Neural cell (in vitro differentiated cells): ENCODE data around the gene ICE1. TPM values are rescaled to one million over a fixed set of nuclear protein-coding genes. Genes with fewer than 3 reads are reported as not detected.

Source experiments
- H2AFZ ChIP-seq: fragments of 200-600, 300-800 bp; sonication (generic), shearing (Covaris generic); 2 replicates; pipeline ENCODE4 v1.6.0; 2014; ENCODE audit warnings: low read depth, mild to moderate bottlenecking, antibody characterized with exemption, low read length, moderate library complexity
- H3F3A ChIP-seq: fragments of 200-600 bp; shearing (Covaris generic); 2 replicates; pipeline ENCODE4 v1.6.1; 2016; ENCODE audit warnings: mild to moderate bottlenecking, moderate library complexity, mixed read lengths, antibody characterized with exemption, low read length; ENCODE audit not compliant: insufficient read depth, poor library complexity, severe bottlenecking
- H3K27ac ChIP-seq: fragments of 200-600, 300-800 bp; sonication (generic), shearing (Covaris generic); 2 replicates; pipeline ENCODE4 v1.5.1; 2014; ENCODE audit warnings: mild to moderate bottlenecking, low read length, moderate library complexity
- H3K27me3 ChIP-seq: fragments of 300-800, 200-600 bp; sonication (generic), shearing (Covaris generic); 2 replicates; pipeline ENCODE4 v1.6.0; 2014; ENCODE audit warnings: mild to moderate bottlenecking, low read depth, low read length, moderate library complexity; ENCODE audit not compliant: insufficient read depth
- H3K36me3 ChIP-seq: fragments of 300-800, 200-600 bp; sonication (generic), shearing (Covaris generic); 2 replicates; pipeline ENCODE4 v1.5.1; 2014; ENCODE audit warnings: mild to moderate bottlenecking, antibody characterized with exemption, low read length, moderate library complexity; ENCODE audit not compliant: insufficient read depth
- H3K4me2 ChIP-seq: fragments of 300-800, 200-600 bp; sonication (generic), shearing (Covaris generic); 2 replicates; pipeline ENCODE4 v1.6.0; 2014; ENCODE audit warnings: mild to moderate bottlenecking, low read length
- H3K4me3 ChIP-seq: fragments of 300-800, 200-600 bp; sonication (generic), shearing (Covaris generic); 2 replicates; pipeline ENCODE4 v1.5.1; 2014; ENCODE audit warnings: mild to moderate bottlenecking, low read length, moderate library complexity
- H3K79me2 ChIP-seq: fragments of 200-600 bp; shearing (Covaris generic); replicated peaks from 2 replicates; pipeline ENCODE4 v1.6.0; 2014; ENCODE audit warnings: mild to moderate bottlenecking, low read length, moderate library complexity; ENCODE audit not compliant: insufficient read depth
- H3K9ac ChIP-seq: fragments of 300-800, 200-600 bp; sonication (generic), shearing (Covaris generic); 2 replicates; pipeline ENCODE4 v1.6.1; 2016; ENCODE audit warnings: mild to moderate bottlenecking, low read length, mixed read lengths
- H3K9me2 ChIP-seq: fragments of 200-600 bp; shearing (Covaris generic); 2 replicates; pipeline ENCODE4 v1.6.1; 2016; ENCODE audit warnings: mild to moderate bottlenecking, low read length, mixed read lengths; ENCODE audit not compliant: insufficient read depth
- H3K9me3 ChIP-seq: fragments of 200-600, 300-800 bp; sonication (generic), shearing (Covaris generic); 2 replicates; pipeline ENCODE4 v1.6.1; 2016; ENCODE audit warnings: mild to moderate bottlenecking, mixed run types, low read length, moderate library complexity, mixed read lengths
- H4K20me1 ChIP-seq: fragments of 200-600 bp; shearing (Covaris generic); 2 replicates; pipeline ENCODE4 v1.6.1; 2016; ENCODE audit warnings: mild to moderate bottlenecking, mixed run types; ENCODE audit not compliant: insufficient read depth
- CTCF ChIP-seq: fragments of 450-650 bp; IDR thresholded peaks from 2 replicates; pipeline ENCODE4 v1.5.1; 2014; ENCODE audit warnings: antibody characterized with exemption, mild to moderate bottlenecking, moderate library complexity; ENCODE audit not compliant: poor library complexity, severe bottlenecking
- EP300 ChIP-seq: fragments of 450-650 bp; conservative IDR thresholded peaks from 2 replicates; pipeline ENCODE4 v1.6.1; 2014; ENCODE audit warnings: antibody characterized with exemption, mild to moderate bottlenecking, moderate library complexity; ENCODE audit not compliant: poor library complexity, severe bottlenecking
- EZH2 ChIP-seq: fragments of 200-600, 300-800 bp; shearing (Covaris generic), sonication (generic); IDR thresholded peaks from 2 replicates; pipeline ENCODE4 v1.6.1; 2014; ENCODE audit warnings: antibody characterized with exemption, low read length, borderline replicate concordance, mild to moderate bottlenecking; ENCODE audit not compliant: insufficient read depth, poor library complexity, severe bottlenecking
- MXI1 ChIP-seq: fragments of 450-650 bp; conservative IDR thresholded peaks from 2 replicates; pipeline ENCODE4 v1.6.1; 2014; ENCODE audit warnings: antibody characterized with exemption, mild to moderate bottlenecking; ENCODE audit not compliant: poor library complexity, severe bottlenecking
- POLR2AphosphoS5 ChIP-seq: IDR thresholded peaks from 2 replicates; pipeline ENCODE4 v1.6.1; 2012
- RAD21 ChIP-seq: fragments of 450-650 bp; conservative IDR thresholded peaks from 2 replicates; pipeline ENCODE4 v1.6.1; 2014; ENCODE audit warnings: antibody characterized with exemption, mild to moderate bottlenecking, moderate library complexity
- REST ChIP-seq: IDR thresholded peaks from 2 replicates; pipeline ENCODE4 v1.6.1; 2012; ENCODE audit warnings: borderline replicate concordance
- SMC3 ChIP-seq: fragments of 450-650 bp; conservative IDR thresholded peaks from 2 replicates; pipeline ENCODE4 v1.6.1; 2014; ENCODE audit warnings: antibody characterized with exemption, mild to moderate bottlenecking, moderate library complexity; ENCODE audit not compliant: poor library complexity
- TAF1 ChIP-seq: IDR thresholded peaks from 2 replicates; pipeline ENCODE4 v1.6.1; 2012; ENCODE audit warnings: low read depth
- polyA plus RNA-seq: library from polyadenylated mRNA; depleted of rRNA; stranded (reverse); fragments of >200 nt; gene quantifications from 2 replicates; pipeline ENCODE4 v1.2.3, GENCODE V29; 2014

The ICE1 gene
- polyA plus RNA-seq, 1 donor from 2014 or later: 22.1 TPM

- Histone ChIP-seq H3K36me3 (peaks cover 3% of the 10 kb centered on the region), H3K27me3 (no peaks in the 10 kb centered on the region)
Observed at GRCh38 chr5:5481206-5481605, 58.7 kb downstream of the ICE1 start.

GRCh38 chr5:5481633-5482032 is 59.2 kb downstream of the ICE1 start:
- TF ChIP-seq EZH2: no peak
- no peak for TF ChIP-seq EP300
- no peak for TF ChIP-seq REST
- TF ChIP-seq RAD21: no peak
- no peak for TF ChIP-seq MXI1
- no peak for TF ChIP-seq SMC3
- TF ChIP-seq POLR2AphosphoS5: no peak
- TF ChIP-seq TAF1: no peak
- TF ChIP-seq CTCF: no peak
- no peaks in the 10 kb centered on the region for H3K79me2 ChIP-seq
- H3K27ac ChIP-seq: no peak overlapping the region
- no peaks in the 10 kb centered on the region for H3K27me3 ChIP-seq
- no peak overlapping the region for H3K9ac ChIP-seq
- no peak overlapping the region for H3K4me2 ChIP-seq
- peaks cover 3% of the 10 kb centered on the region for H3K36me3 ChIP-seq
- no peak overlapping the region for H3K4me3 ChIP-seq
- H3K9me2 ChIP-seq: no peaks in the 10 kb centered on the region
- no peaks in the 10 kb centered on the region for H4K20me1 ChIP-seq
- no peaks in the 10 kb centered on the region for H3F3A ChIP-seq
- H3K9me3 ChIP-seq: no peaks in the 10 kb centered on the region
- no peak overlapping the region for H2AFZ ChIP-seq

More at GRCh38 chr5:5481206-5481605, 58.7 kb downstream of the ICE1 start:
- H2AFZ ChIP-seq: no peak overlapping the region
- H3K9ac ChIP-seq: no peak overlapping the region
- no peak overlapping the region for H3K4me2 ChIP-seq
- no peaks in the 10 kb centered on the region for H3K79me2 ChIP-seq
- H3K9me3 ChIP-seq: no peaks in the 10 kb centered on the region
- no peak overlapping the region for H3K27ac ChIP-seq
- no peak for TF ChIP-seq EZH2
- TF ChIP-seq MXI1: no peak
- TF ChIP-seq RAD21: no peak
- TF ChIP-seq REST: no peak
- TF ChIP-seq TAF1: no peak
- TF ChIP-seq SMC3: no peak
- no peaks in the 10 kb centered on the region for H3K9me2 ChIP-seq
- H3F3A ChIP-seq: no peaks in the 10 kb centered on the region
- no peaks in the 10 kb centered on the region for H4K20me1 ChIP-seq
- H3K4me3 ChIP-seq: no peak overlapping the region
